NCI-H345 treated with DMSO at 0.1 percent for 48 hours (cell line): ENCODE measurements around the gene RAB31.

ENCODE experiments used
- DNase-seq: peaks from one replicate; lab custom pipeline; 2025; ENCODE audit not compliant: unreplicated experiment; lab: John Stamatoyannopoulos, UW

Gene RAB31

DNA sequence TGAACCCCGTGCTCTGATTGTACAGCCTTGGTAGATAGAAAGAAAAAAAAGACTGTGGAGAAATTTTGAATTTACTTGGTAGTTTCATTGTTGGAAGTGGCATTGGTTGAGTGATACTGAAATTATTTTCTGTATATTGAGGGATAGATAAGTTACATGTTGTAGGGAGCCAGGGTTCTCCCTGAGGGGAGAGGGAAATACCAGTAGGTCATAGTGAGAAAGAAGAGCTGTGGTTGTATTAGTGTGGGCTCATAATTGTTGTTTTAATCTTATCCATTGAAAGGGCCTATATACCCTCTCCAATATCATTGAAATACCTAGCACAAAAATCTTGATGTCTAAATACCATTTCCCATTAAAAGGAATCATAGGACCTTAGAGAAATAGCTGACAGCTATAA, 16.9 kb upstream of the RAB31 start:
- no peak for DNase-seq

DNA sequence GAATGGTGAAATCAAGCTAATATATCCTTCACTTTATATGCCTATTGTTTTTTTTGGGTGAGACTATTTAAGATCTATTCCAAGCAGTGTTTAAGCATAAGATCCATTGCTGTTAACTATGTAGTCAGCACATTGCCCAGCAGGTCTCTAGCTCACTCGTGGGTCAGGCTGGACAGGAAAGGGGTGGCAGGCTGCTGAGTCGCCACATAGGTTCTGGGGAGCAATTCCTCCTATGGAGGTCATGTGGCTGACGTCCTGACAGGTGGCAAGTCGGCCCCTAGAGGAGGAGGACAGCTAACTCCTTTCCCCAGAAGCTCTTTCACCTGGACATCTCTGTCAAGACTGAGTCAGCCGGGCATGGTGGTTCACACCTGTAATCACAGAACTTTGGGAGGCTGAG, 13.9 kb upstream of the RAB31 start:
- DNase-seq = no peak

DNA sequence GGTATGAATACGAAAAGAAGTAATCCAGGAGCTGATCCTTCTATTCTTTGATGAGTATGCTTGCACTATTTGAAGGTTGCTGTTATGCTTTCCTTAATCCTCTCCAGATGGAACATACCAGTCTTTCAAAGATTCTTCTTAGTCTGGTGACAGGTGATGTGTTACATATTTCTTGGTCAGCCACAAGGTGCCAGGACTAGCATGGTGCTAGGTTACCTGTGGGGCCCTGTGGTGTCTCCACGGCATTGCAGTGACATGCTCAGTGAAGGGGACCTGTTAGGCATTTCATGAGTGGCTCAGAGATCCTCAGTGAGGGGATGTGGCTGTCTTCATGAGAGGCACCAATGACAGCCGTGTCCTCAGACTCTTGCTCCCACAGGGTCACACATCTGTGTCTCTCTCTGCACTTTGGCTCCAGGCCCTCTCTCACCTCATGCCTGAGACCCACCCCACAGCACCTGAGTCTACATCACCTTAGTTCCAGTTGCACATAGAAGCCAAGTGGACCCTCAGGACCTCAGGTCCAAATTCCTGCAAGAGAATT, 13.1 kb upstream of the RAB31 start:
- DNase-seq = no peak

DNA sequence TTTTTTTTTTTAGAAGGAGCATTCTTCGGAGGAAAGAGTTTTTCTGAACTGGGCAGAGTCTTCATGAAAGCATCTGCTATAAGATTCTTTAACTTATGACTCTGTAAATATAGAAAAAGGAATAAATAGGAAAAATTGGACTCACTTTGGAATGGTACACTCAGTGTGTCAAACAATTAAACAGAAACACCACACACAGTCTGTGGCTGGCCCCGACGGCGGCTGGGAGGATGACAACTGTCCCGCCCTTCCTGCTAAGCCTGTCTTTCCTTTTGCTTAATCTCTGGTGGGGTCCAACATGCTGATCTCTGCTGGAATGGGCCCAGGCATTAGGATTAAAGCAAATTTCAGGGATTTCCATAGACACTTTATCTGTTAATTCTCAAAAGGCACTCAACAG, 12.5 kb upstream of the RAB31 start:
- no peak for DNase-seq

DNA sequence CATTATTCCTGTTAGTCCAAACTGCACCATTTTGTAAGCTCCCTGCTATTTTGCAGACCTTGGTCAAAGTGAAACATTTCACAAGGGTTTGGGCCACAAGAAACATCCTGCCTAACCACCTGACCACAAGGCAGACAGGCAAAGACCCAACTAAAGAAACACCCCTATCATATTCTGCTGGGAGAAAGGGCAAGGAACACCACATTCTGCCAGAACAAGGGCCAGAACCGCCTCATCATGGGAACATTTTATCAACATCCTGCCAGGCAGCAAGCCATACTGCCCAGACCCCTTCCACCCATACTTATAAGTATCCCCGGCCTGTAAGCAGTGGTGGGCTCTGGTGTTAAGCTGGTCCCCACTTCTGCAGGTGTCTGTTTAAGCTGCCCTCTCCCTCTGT, 12.0 kb upstream of the RAB31 start:
- DNase-seq = no peak

DNA sequence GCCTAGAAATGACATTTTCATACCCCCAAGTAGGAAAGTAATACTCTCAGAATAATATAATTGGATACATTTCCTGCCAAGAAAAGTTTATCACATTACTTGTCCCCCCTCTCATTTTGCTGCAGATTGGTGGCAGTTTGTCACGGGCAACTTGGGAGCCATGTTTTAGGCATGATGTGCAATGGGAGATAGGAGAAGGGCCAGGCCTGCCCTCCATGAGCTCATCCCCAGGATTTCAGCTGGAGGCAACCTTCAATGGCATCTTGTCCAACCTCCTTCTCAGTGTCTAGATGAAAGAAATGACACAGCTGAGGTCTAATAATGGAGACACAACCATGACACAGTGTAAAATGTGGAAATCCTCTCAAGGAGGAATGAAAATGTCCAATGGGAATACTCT, 11.4 kb upstream of the RAB31 start:
- DNase-seq = no peak

DNA sequence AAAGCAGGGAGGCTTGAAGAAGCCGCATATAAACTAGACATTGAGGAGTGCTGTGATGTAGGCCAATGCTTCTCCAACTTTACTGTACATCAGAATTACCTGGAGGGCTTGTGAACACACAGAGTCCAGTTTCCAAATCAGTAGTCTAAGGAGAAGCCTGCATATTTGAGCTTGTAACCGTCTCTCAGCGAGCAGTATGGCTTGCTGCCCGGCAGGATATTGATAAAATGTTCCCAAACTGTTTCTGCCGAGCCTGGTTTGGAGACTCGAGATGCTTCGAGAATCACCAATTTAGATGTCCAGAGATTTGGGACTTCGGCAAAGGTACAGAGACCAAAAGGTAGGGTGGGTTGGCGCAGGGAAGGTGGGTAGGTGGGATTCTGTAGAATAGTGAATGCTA, 11.0 kb upstream of the RAB31 start:
- DNase-seq = no peak

DNA sequence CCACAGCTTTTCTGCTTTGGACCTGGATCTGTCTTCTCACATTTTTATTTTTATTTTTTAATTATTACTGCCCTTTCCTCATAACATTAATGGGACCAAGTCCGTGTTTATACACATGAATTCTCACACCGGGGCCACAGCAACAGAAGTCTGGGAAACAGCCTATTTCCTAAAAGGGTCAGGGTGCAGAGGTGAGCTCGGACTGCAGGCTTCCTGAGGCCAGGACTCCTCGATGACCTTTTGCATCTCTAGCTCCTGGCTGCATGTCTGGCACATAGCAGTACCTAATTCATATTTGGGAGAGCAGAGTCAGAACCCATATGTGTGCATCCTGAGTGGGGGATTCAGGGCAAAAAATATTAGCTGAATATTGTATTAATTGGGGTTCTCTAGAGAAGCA, 9.6 kb upstream of the RAB31 start:
- no peak for DNase-seq

DNA sequence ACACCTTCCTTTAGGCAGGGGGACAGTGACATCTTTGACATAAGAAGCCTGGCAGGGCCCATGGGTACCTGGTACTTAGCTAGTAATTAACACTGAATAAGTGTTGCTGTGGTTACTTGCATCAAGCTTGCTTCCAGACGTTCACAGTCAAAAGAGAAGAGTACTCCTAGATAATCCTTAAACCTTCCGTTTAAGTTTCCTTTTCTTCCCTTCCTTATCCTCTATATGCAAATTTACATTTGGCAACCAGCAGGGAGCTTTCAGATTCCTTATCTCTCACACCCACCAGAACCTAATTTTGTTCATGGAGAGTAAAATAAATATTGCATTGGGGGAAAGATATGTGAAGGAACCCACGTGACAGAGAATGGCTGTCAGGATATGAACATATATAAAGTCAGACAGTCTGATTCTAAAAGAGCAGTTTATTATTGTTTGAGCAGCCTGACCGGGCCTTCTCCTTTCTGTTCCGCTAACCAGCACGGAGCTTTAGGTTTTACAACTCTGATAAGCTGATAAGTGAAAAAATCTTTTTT, 7.8 kb upstream of the RAB31 start:
- no peak for DNase-seq

DNA sequence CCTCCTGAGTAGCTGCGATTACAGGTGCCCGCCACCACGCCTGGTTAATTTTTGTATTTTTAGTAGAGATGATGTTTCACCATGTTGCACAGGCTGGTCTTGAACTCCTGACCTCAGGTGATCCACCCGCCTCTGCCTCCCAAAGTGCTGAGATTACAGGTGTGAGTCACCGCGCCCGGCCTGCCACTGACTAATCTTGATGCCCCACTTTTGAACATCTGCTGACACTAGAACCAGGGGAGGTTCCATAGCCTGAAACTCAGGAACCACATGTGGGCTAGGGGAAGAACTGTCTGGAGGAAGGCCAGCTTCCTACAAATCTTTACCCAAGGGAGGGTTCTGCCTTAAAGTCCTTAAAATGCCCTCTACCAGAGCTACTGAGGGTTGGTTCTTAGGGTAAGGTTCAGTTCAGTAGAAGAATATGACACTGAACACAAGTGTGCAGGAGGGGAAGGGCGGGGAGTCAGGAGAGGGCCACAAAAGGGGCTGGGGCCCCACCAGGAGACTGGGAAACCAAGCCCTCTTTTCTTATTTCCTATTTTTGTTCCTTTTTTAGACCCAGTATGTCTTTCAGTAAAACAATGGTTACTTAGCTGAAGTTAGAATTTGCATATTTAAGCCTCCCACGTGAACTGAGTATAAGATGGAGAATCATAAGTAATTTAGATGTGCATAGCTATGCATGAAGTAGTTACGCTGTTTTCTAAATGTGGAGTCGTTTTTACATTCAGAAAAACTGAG, 6.3 kb upstream of the RAB31 start:
- DNase-seq = no peak

DNA sequence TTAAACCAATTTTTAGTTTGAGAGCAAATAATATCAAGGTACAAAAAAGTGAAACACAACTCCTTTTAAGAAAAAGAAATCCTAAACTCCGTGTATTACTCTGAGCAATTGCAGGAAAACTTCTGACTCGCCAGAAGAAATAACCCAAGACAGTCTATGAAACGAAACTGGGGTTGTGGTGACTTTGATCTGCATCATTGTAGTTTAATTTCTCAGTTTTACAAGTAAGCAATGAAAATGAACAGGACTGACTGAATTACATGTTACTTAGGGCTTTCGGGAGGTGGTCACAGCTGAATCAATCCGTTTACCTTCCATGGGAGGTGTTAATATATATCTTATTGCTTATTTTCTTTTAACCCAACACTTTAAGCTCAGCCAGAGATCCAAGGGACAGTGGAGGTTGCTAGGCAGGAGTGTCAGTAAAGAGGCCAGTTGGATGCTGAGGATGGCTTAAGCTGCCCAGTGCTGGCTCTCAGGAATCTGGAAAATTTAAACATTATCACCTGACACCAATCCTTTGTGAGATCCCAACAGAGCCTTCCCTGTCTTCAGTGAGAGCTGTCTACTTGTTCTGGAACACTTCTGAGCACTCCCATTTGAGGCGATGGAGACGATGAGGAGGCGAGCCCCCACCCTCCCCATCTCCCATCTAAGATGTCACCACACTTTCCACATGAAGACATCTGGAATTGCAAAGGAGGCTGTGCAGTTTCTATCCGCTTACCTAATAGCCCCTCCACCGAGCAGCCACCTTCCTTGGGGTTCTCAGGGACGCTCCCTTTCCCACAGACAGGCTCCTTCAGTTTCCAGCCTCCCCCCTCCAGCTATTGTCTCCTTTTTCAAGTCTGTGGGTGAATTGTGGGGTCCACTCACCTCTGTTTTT, 3.6 kb upstream of the RAB31 start:
- no peak for DNase-seq

DNA sequence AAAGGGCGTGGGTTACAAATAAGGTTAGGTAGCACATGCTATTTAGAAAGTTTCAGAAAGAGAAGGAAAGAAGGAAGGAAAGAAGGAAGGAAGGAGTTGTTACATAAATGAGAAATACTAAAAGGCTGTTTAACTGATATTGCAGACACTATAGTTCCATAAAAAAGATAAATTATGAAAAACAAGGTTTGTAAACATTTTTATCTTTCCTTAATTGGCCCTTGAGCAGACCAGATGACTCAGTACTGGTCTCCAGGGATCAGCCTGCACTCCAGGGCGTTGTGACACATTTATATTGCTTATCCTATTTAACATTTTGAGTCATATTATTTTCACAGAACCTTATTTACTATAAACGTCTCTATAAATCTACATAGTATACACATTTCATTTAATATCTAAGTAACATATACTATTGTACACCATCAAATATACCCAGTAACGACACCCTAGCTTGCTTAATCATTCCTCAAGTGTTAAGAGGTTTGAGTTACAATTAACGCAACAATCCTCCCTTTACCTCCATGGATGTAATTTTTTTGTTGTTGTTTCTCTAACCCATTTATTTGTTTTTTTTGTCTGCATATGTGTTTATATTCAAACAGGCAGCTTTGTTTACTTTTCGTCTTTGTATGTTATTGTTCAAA, 2.8 kb upstream of the RAB31 start:
- DNase-seq = no peak

DNA sequence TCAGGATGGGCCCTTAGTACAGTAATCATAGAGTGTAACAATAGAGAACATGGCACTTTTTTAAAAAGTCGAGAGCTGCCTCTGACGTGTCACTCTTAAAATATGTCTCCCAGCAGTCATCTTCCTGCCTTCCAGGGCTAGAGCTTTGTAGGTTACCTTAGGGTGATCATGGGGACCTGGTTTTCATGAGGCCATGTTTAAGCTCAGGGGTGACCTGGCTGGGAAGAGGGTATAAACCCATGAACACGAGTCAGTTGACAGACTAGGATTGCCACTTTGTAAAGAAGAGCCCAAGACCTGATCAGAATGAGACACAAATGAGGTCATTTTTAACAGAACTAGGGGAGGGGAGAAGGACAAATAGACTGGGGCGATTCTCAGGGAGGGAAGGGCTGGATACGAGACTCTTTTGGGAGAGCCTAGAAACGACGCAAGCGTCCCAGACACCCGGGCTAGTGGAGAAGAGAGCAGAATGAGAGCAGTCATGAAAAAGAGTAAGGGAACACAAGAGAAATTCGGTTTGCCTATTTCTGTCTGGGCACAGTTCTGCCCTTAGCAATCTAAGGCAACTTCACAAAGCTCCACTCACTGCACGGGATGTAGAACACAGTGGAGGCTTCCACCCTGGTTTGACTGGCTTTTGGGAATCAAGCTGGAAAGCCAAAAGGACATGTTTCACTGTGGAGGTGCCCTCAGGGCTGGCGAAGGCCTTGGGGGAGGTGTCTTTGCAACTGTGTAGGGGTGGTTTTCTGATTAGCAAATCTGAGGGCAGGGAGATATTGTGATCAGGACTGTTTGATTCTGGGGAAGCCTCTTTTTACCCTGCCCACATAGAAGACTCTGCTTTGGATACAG, 1.8 kb upstream of the RAB31 start:
- DNase-seq = no peak

DNA sequence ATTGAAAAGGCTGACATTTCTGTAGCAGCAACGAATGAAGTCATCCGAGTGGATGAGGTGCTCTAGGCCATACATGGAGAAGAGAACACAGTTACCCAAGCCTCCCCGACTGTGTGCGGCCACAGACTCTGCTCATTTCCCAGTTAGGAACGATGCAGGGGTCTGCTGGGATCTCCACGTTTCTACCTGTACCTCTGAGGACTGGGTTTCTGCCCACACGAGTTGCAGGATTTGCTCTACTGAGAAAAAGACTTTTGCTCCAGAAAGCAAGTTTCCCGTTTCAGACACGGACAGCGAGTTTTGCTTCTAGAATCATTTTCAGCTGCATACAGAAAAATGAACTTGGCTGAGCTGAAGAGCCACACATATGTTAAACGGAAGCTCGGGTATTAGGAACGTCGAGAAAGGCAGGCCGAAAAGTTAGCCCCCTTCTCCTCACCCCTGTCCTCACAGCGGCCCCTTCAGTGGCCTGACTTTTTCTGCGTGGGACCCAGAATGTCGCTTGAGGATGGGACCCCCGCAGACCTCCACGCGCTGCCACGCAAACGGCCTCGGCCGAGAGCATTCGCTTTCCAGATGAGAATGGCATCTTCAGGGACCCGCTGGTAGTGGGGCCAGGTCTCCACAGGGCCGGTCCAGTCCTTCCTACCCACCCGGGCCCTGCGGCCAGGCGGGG, 582 bp upstream of the RAB31 start:
- no peak for DNase-seq

DNA sequence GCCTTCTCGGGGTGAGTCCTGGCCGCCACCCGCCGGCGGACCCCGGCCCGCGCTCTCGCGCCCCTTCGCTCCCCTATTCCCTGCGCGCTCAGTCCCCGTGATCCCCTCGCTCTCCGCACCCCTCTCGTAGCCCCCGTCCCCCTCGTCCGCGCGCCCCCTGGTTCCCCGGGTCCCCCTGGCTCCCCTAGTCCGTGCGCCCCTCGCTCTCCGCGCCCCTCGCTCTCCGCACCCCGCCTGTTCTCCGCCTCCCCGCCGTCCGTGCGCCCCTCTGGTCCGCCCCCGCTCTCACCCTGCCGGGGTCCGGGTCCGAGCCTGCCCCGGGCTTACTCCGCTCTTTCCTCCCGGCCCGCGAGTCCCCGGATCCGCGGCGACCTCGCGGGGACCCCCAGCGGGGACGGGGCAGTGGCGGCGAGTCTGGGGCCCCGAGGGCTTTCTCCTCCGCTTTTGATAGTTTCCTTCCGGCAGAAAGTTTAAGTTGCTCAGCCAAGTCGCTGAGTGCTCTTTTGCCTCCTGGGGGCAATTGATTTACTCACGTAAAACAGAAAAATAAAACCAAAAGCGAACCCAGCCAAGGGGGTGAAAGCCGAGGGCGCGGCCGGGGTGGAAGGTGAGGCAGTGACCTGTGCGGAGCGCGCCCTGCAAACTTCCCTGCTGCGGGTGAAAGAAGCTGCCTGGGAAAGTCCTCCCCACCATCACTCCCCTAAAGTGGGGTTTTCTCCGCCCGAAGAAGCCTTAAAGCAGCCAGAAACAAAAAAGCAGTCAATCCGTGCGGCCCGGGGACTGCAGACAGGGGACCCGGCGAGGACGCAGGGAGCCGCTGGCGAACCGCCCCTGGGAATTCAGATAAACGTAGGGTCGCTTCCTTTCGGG, 568 bp downstream of the RAB31 start:
- no peak for DNase-seq

DNA sequence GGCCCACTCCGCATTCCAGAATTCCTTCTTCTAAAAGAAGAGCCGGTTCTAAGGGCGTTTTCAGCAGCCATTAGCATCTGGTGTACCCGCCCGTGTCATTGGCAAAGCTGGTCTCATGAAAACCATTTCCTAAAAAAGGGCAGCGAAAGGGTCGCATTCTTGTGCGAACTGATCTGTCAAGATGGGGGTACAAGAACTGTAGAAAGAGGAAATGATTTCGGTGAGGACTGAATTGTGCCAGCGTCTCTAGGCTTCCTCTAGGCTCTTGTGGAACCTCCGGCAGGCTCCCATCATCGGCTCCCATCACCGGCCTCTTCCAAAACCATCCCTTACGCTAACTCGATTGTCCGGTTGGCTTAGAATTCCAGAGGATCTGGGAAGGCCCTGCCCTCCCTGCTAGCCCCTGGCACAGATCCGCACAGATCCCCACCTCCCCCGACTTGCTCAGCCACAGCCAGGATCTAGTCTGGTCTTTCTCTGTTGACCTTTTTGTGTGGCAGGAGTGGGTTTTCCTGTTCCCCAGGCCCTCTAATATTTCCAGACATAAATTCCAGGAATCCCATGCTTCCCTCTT, 1.3 kb downstream of the RAB31 start:
- no peak for DNase-seq

DNA sequence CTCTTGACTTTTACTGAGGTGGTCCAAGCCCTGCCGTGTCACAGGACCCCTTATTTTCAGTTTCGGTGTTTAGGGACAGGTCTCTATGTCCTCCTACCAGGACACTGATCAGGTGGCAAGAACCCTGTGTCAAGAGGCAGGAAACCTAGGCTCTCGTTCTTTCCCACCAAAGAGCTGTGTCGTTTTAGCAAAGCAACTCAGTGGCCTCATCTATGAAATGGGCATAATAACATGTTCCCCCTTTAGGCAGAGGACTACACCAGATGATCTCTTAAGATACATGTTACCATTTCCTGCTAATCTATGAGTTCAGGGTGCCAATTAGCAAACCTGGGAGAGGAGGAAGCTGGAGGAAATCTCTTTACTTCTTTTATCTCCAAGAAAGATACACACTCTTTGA, 1.9 kb downstream of the RAB31 start:
- no peak for DNase-seq

DNA sequence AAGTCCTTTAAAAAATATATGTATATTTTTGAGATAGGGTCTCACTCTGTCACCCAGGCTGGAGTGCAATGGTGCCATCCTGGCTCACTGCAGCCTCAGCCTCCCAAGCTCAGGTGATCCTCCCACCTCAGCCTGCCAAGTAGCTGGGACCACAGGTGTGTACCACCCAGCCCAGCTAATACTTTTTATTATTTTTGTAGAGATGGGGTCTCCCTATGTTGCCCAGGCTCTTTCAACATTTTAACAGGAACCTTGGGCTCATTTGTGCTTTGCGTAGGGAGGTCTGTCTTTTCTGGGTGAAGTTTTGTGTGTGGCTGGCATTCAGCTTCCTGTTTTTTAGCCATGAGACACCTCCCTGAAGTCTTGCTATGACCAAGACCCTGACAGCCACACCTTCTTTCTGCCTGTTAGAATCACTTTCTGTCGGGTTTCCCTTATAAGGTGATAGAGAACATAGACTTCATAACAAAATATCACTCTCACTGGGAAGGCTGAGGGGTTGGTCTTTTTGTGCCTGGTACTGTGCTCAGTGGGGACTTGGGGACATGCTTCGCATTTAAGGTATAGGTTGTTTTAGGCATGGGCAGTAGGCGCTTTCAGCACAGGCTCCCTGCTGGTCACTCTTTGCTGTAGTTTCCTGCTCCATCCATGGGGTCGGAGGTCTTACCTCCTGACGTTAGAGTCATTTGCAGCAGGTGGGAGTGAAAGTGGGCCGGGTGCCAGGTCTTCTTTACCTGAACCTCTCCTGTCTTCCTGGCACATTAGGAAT, 3.4 kb downstream of the RAB31 start:
- DNase-seq = no peak
